WERI-Rb-1 (cell line): ENCODE measurements around the gene TPP2.
A peak's percentile ranks its signal among the peaks of the same experiment; 100 is the strongest.

Source experiments
- DNase-seq: peaks from one replicate; pipeline ENCODE4 v3.0.0-alpha.2; 2020
- H3K27ac ChIP-seq: fragments of 250-450 bp; sonication (Bioruptor Pico); 2 replicates; pipeline ENCODE4 v1.5.1; 2020; ENCODE audit warnings: mild to moderate bottlenecking, moderate library complexity
- H3K27me3 ChIP-seq: fragments of 250-450 bp; sonication (Bioruptor Pico); 2 replicates; pipeline ENCODE4 v1.5.1; 2021; ENCODE audit warnings: mild to moderate bottlenecking, low read depth, moderate library complexity; ENCODE audit not compliant: insufficient read depth, severe bottlenecking
- H3K36me3 ChIP-seq: fragments of 250-450 bp; sonication (Bioruptor Pico); 2 replicates; pipeline ENCODE4 v1.5.1; 2020; ENCODE audit warnings: mild to moderate bottlenecking, moderate library complexity
- H3K4me3 ChIP-seq: 2 replicates; pipeline ENCODE4 v1.5.1; 2011; ENCODE audit warnings: low read depth, mild to moderate bottlenecking, control low read depth, low read length
- H3K9me3 ChIP-seq: fragments of 250-450 bp; sonication (Bioruptor Pico); 2 replicates; pipeline ENCODE4 v1.5.1; 2021; ENCODE audit warnings: mild to moderate bottlenecking, moderate library complexity; ENCODE audit not compliant: severe bottlenecking
- TF ChIP-seq, protein P1 (sequence below): IDR thresholded peaks from 2 replicates; pipeline ENCODE4 v1.5.1; 2011; ENCODE audit warnings: low read depth, mild to moderate bottlenecking, control low read depth, inconsistent platforms, low read length

The TPP2 gene

DNA sequence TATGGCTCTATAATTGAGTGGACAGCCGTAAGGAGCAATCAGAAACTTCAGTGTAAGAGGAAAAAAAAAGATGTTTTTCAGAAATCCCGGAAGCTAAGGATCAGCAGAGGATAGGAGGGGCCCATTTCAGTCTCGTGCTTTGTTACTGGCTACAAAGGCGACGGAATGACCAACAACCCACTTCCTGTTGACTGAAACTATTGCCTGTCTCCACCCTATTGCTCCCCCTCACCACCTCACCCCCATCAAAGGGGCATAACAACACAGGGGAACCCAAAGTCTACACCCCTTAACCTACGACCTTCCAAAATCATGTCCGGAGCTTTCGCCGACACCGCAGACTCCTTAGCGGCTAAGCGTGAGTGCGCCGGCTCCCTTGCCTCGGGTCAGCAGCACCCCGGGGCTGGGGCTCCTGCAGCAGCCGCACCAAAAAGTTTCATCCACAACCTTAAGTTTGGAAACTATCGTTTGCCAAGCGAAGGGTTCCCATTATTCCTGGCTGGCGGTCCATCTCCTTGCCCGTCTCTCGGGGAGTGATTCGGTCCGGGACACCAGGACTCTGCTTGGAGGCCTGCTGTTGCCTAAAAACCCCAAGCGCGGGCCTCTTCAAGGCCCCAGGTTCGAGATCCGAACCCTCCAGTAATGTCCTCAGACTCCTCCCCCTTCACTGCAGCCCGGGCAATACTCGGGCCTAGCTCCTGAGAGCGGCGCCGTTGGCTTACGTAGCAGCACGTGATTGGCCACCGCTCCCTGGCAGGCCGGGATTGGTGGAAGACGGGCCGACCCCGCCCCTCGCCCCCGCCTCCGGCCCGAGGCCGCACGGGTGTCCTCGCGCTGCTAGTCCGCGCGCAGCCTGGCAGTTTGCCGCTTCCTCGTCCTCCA is at the start of gene TPP2:
TSS of gene TPP2 (plus strand) at position 840 of the 882 bp plus-strand sequence. CDS start 53 bp downstream, outside the sequence.
- H3K36me3 ChIP-seq = peaks cover 32% of the 10 kb centered on the region
- no peaks in the 10 kb centered on the region for H3K27me3 ChIP-seq
- H3K4me3 ChIP-seq = peak within 1 kb of the TSS; percentile 78
- H3K27ac ChIP-seq = peak within 1 kb of the TSS; percentile 93
- peak; percentile 100 for DNase-seq
- H3K9me3 ChIP-seq = no peaks in the 10 kb centered on the region
- TF ChIP-seq, protein P1, sequence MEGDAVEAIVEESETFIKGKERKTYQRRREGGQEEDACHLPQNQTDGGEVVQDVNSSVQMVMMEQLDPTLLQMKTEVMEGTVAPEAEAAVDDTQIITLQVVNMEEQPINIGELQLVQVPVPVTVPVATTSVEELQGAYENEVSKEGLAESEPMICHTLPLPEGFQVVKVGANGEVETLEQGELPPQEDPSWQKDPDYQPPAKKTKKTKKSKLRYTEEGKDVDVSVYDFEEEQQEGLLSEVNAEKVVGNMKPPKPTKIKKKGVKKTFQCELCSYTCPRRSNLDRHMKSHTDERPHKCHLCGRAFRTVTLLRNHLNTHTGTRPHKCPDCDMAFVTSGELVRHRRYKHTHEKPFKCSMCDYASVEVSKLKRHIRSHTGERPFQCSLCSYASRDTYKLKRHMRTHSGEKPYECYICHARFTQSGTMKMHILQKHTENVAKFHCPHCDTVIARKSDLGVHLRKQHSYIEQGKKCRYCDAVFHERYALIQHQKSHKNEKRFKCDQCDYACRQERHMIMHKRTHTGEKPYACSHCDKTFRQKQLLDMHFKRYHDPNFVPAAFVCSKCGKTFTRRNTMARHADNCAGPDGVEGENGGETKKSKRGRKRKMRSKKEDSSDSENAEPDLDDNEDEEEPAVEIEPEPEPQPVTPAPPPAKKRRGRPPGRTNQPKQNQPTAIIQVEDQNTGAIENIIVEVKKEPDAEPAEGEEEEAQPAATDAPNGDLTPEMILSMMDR = no peak

DNA sequence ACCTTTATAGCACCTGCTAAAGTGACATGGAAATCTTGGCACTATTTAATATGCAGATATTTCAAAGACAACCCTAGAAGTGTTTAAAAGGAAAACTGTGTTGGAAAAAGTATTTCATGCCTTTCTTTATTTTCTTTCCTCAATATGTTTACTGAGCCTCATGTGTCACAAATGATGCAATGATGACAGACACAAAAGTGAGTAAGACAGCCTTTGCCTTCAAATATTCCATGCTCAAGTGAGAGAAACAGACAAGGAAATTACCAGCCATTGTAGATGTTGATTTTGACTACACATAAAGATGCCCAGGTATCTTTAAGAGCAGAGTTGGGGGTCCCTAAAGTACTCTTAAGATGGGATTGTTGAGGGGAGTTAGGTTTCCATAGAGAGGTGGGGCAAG is 48.0 kb upstream of the TPP2 start:
- no peak for DNase-seq
- Histone ChIP-seq H3K36me3 (no peaks in the 10 kb centered on the region), H3K9me3 (no peaks in the 10 kb centered on the region), H3K4me3 (no peak overlapping the region), H3K27me3 (no peaks in the 10 kb centered on the region), H3K27ac (no peak overlapping the region)
- TF ChIP-seq, protein P1 = no peak

DNA sequence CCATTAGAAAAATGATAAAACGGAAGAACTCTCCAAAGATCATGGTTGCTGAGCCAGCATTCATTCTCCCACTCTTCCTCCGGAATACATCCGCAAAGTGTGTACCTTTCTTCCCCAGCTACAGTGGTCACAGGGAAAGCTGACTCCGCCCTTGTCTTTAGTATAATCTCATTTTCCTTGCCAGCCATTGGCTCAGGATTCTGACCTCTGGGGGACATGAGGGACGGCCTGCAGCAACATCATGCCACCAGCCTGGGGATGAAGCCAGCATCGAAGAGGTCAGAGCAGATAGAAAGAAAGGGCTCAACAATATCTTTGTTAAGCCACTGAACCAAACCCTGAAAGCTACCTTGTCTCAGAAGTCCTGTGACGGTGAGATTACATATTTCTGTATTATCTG is 46.3 kb upstream of the TPP2 start:
- H3K9me3 ChIP-seq = no peaks in the 10 kb centered on the region
- H3K27ac ChIP-seq = no peak overlapping the region
- no peaks in the 10 kb centered on the region for H3K27me3 ChIP-seq
- DNase-seq = no peak
- no peak overlapping the region for H3K4me3 ChIP-seq
- TF ChIP-seq, protein P1 = no peak
- H3K36me3 ChIP-seq = no peaks in the 10 kb centered on the region

DNA sequence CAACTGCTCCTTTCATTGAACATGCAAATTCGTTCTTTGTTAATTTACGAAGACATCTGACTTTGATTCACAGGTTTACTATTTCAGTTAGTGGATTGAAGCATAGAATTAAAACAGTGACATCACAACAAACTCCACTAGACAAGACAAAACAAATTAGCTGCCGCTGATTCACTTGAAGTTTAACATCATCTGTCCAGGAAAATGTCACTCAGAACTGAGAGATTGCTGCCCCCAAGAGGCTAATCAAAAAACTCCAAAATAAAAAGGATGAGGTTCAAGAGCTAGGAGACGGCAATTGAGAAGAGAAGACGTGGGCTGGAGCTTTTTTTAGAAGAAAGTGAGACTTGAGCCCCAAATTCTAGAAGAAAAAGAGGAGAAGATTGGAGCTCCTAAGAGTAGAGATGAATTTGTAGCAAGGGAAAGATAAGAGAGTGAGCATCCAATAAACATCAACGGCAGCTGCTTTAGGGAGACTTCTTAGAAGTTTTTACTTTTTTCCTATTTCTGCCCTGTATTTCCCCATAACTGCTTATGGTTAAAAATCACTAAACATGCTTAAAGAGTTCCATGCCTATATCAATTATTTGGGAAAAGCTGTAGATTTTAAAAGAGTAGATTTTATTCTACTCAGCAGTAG is 40.8 kb upstream of the TPP2 start:
- H3K27me3 ChIP-seq = no peaks in the 10 kb centered on the region
- H3K9me3 ChIP-seq = no peaks in the 10 kb centered on the region
- no peaks in the 10 kb centered on the region for H3K36me3 ChIP-seq
- peak; percentile 42 for DNase-seq
- H3K4me3 ChIP-seq = no peak overlapping the region
- H3K27ac ChIP-seq = no peak overlapping the region
- TF ChIP-seq, protein P1 = peak; percentile 65

DNA sequence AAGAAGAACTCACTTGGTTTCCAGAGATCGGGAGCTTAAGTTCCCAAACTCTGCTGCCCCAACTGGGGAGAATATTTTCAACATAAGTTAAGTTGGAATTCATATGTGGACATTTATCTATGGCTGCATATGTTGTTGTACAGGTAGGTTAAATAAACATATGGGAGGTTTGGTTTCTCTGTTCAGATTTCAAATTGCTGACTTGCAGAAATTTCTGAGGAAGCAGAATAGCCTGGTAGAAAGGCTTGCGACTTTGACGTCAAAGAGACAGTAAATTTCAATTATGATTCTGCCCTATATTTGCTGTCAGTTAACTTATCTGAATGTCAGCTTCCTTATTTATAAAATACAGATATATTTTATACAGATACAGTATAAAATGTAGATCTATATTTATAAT is 40.0 kb upstream of the TPP2 start:
- Histone ChIP-seq H3K27me3 (no peaks in the 10 kb centered on the region), H3K36me3 (no peaks in the 10 kb centered on the region), H3K9me3 (no peaks in the 10 kb centered on the region), H3K4me3 (no peak overlapping the region), H3K27ac (no peak overlapping the region)
- DNase-seq = no peak
- TF ChIP-seq, protein P1 = no peak
